GM10266 (cell line): ENCODE results near the gene MED9.

Source experiments
- DNase-seq: peaks from one replicate; pipeline ENCODE4 v3.0.0; 2012; ENCODE audit errors: extremely low spot score
- TF ChIP-seq, protein P1 (sequence below): IDR thresholded peaks from 2 replicates; pipeline ENCODE4 v1.5.1; 2012; ENCODE audit warnings: mild to moderate bottlenecking, low read depth; ENCODE audit not compliant: control insufficient read depth, insufficient read depth; ENCODE audit errors: missing control alignments

MED9 gene

DNA sequence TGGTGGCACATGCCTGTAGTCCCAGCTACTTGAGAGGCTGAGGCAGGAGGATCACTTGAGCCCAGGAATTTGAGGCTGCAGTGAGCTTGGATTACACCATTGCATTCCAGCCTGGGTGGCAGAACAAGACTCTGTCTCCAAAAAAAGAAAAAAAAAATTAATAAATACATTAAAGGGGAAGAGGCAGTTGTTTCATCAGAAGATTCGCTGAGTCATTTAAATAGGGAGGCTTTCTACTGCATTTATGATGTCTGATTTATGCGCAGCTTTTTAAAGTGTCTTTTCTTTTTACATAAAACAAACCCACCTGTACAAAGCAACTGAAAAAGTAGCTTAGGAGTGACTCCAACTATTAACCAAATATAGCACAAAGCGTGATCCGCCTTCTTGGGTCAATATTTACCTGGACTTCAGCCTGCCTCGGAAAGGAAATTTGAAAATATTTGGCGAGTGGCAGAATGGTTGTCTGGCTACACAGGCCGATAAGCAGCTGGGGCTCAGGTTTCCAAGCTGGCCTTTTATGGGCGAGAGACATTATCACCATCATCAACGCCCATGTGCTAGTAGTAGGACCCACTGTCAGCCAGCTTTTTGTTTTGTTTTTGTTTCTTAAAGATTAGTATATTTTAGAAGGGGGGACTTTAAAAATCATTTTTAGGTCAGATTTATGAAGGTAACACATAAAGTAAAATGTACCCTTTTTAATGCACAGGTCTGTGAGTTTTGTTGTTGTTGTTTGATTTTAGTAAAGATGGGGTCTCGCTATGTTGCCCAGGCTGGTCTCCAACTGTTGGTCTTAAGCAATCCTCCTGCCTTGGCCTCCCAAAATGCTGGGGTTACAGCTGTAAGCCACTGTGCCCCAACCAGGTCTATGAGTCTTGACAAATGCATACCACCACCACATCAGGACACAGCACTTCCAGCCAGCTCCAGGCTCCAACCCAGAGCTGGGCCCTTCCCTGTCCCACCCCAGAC, 61.9 kb downstream of the MED9 start:
- TF ChIP-seq, protein P1, sequence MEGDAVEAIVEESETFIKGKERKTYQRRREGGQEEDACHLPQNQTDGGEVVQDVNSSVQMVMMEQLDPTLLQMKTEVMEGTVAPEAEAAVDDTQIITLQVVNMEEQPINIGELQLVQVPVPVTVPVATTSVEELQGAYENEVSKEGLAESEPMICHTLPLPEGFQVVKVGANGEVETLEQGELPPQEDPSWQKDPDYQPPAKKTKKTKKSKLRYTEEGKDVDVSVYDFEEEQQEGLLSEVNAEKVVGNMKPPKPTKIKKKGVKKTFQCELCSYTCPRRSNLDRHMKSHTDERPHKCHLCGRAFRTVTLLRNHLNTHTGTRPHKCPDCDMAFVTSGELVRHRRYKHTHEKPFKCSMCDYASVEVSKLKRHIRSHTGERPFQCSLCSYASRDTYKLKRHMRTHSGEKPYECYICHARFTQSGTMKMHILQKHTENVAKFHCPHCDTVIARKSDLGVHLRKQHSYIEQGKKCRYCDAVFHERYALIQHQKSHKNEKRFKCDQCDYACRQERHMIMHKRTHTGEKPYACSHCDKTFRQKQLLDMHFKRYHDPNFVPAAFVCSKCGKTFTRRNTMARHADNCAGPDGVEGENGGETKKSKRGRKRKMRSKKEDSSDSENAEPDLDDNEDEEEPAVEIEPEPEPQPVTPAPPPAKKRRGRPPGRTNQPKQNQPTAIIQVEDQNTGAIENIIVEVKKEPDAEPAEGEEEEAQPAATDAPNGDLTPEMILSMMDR, result no peak
- no peak for DNase-seq

DNA sequence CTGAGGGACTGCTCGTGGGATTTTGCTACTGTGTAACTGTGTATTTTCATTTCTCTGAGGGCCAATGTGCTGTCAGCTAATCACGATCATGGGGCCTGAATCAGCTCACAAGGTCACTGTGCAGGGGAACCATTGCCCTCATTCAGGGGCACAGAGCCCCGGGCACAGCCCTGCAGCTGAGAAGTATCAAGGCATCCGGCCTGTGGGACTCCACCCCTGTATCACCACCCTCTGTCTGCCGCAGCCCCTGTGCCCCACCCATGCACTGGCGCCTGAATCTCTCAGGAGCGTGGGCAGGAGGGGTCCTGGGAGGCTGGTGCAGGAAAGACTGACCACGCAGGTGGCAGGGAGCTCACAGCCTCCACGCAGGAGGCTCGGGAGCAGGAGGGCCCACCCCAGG, 62.8 kb downstream of the MED9 start:
- TF ChIP-seq, protein P1, result no peak
- no peak for DNase-seq

DNA sequence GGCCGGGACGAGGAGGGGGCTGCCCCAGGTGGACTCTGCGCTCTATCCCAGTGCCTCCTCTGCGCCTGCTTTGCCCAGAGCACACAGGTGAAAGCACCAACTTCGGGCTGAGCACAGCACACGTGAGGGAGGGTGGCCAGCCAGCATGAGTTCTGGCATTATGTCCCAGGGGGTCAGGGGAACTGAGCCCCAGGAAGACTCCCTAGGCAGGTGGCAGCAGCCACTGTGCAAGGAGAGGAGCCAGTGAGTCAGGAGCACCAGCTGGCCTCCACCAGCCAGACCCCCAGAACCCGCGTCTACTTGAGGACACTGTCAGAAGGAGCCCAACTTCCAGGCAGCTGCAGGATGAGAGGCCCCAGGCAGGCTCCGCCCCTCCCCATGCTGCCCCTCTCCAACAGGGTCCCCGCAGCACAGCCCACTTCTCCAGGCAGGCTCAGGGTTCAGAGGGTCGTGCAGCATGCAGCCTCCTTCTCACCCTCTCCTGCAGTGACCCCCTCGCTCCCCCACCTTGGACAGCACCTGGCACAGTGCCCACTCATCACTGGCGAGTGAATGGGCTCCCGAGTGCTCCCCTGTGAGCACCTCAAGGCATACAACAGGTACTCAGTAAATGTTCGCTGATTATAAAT, 63.6 kb downstream of the MED9 start:
- TF ChIP-seq, protein P1, result no peak
- no peak for DNase-seq

DNA sequence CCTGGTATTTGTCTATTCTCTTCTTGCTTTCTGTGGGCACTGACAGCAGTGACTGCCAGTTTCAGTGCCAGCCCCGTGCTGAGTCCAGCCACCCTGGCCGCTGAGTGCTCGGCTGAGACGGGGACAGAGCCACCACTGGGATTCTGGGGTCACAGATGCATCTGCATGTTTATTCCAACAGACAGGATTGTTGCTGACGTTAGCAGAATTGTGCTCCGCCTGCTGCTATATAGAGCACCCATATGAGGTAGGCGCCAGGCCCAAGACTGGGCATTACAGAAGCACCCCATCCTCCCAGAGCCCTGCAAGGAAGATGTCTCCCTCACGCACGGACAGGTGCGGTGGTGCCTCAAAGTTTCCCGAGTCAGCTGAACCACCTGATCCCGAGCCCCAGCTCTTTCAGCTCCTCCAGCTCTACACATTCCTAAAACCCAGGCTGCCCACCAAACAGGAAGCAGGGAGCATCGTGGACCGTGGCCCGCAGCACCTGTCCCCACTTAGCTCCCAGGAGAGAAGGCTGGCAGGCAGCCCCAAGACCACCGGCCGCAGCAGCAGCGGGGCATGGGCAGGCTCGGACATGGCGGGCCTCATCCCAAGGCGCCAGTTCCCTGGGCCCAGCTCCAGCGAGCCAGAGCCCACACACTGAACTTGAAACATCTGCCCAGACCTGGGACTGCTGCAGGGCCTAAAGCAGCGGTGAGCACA, 64.3 kb downstream of the MED9 start:
- no peak for DNase-seq
- TF ChIP-seq, protein P1, result no peak

DNA sequence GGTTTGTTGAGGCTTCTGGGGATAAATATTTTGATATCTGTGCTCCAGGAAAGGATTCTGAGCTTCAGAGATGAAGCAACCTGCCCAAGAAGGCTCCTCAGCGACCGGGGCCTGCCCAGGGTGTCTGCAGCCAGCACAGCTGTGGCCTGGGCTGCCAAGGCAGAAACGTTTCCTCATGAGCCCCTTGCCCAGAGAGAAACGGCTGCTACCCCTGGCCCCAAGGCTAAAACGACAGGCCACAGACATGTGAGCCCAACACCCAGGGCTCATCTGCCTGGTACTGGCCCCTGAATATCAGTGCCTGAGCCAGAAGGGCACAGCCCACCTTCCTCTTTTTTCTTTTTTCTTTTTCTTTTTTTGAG, 64.8 kb downstream of the MED9 start:
- DNase-seq, result no peak
- TF ChIP-seq, protein P1, result no peak
